Astrocyte of the spinal cord (primary cell): ENCODE measurements around the gene ERBB4.

Experiments used
- DNase-seq: peaks from one replicate; pipeline ENCODE4 v3.0.0; 2011; ENCODE audit warnings: low read depth, low spot score
- H3K4me3 ChIP-seq: 2 replicates; pipeline ENCODE4 v1.5.1; 2011; ENCODE audit warnings: low read depth, mild to moderate bottlenecking, low read length, moderate library complexity
- CTCF ChIP-seq: IDR thresholded peaks from 2 replicates; pipeline ENCODE4 v1.5.1; 2012; ENCODE audit warnings: low read depth, mild to moderate bottlenecking, low read length, inconsistent platforms
- in situ Hi-C: cut with HindIII; loops from 2 replicates; pipeline ENCODE4 v1.10.0; 2017; ENCODE audit warnings: low sequenced_read_pairs

ERBB4 gene

GRCh38 chr2:212364112-212364985, 174.3 kb downstream of the ERBB4 start:
- in situ Hi-C loops, result no loop called here
- peak; percentile 44 for DNase-seq
- TF ChIP-seq CTCF, result no peak
- no peak overlapping the region for H3K4me3 ChIP-seq

GRCh38 chr2:212361174-212361756, 177.3 kb downstream of the ERBB4 start:
- H3K4me3 ChIP-seq, result no peak overlapping the region
- in situ Hi-C loops, result no loop called here
- no peak for DNase-seq
- TF ChIP-seq CTCF, result no peak

GRCh38 chr2:212360068-212360460, 178.5 kb downstream of the ERBB4 start:
- no peak for DNase-seq
- no peak for TF ChIP-seq CTCF
- in situ Hi-C loops, result no loop called here
- no peak overlapping the region for H3K4me3 ChIP-seq

GRCh38 chr2:212359425-212360067, 179.1 kb downstream of the ERBB4 start:
- TF ChIP-seq CTCF, result no peak
- in situ Hi-C loops, result no loop called here

GRCh38 chr2:212357606-212358005, 181.0 kb downstream of the ERBB4 start:
- DNase-seq, result no peak
- TF ChIP-seq CTCF, result no peak
- H3K4me3 ChIP-seq, result no peak overlapping the region
- in situ Hi-C loops, result no loop called here

More at GRCh38 chr2:212359425-212360067, 179.1 kb downstream of the ERBB4 start:
- H3K4me3 ChIP-seq, result no peak overlapping the region
- no peak for DNase-seq

GRCh38 chr2:212354382-212354781, 184.2 kb downstream of the ERBB4 start:
- DNase-seq, result no peak
- no peak for TF ChIP-seq CTCF
- H3K4me3 ChIP-seq, result no peak overlapping the region
- in situ Hi-C loops, result no loop called here
